Mesenchymal stem cell (in vitro differentiated cells and primary cell): ENCODE data around the gene VWA7.
A peak's percentile ranks its signal among the peaks of the same experiment; 100 is the strongest.

Experiments
- DNase-seq: peaks from one replicate; pipeline ENCODE4 v3.0.0-alpha.2; 2013
- H2AFZ ChIP-seq: one replicate; pipeline ENCODE4 v1.6.1; 2013; ENCODE audit warnings: low read depth, mild to moderate bottlenecking, control low read depth, inconsistent platforms, low read length, moderate library complexity
- H2AK5ac ChIP-seq: 2 replicates; pipeline ENCODE4 v1.6.1; 2013; ENCODE audit warnings: low read length, moderate library complexity, mild to moderate bottlenecking, inconsistent platforms; ENCODE audit not compliant: severe bottlenecking
- H2BK120ac ChIP-seq: one replicate; pipeline ENCODE4 v1.6.1; 2013; ENCODE audit warnings: low read depth, mild to moderate bottlenecking, inconsistent platforms, low read length, moderate library complexity
- H2BK12ac ChIP-seq, 2 experiments: one replicate each; pipeline ENCODE4 v1.6.1; 2013; ENCODE audit warnings: inconsistent platforms in 2 of 2, low read length in 2 of 2, mild to moderate bottlenecking in 2 of 2, moderate library complexity in 2 of 2, control low read depth in 1 of 2
- H2BK15ac ChIP-seq: one replicate; pipeline ENCODE4 v1.6.1; 2013; ENCODE audit warnings: mild to moderate bottlenecking, low read depth, inconsistent platforms; ENCODE audit not compliant: poor library complexity, severe bottlenecking
- H2BK5ac ChIP-seq: 2 replicates; pipeline ENCODE4 v1.6.1; 2013; ENCODE audit warnings: low read depth, mild to moderate bottlenecking, low read length, control low read depth, inconsistent platforms; ENCODE audit not compliant: poor library complexity, severe bottlenecking
- H3K14ac ChIP-seq, 2 experiments: one replicate each; pipeline ENCODE4 v1.6.1; 2013; ENCODE audit warnings: inconsistent platforms in 2 of 2, low read length in 2 of 2, control low read depth in 1 of 2, mild to moderate bottlenecking in 1 of 2, moderate library complexity in 1 of 2
- H3K18ac ChIP-seq, 2 experiments: one replicate each; pipeline ENCODE4 v1.6.1; 2013; ENCODE audit warnings: inconsistent platforms in 2 of 2, low read length in 2 of 2, control low read depth in 1 of 2, low read depth in 1 of 2, mild to moderate bottlenecking in 1 of 2
- H3K23ac ChIP-seq, 2 experiments: one replicate each; pipeline ENCODE4 v1.6.1; 2013; ENCODE audit warnings: inconsistent platforms in 2 of 2, low read length in 2 of 2, mild to moderate bottlenecking in 2 of 2, moderate library complexity in 2 of 2, control low read depth in 1 of 2
- H3K27ac ChIP-seq: 2 replicates; pipeline ENCODE4 v1.5.1; 2013; ENCODE audit warnings: mild to moderate bottlenecking, moderate library complexity, low read length, control low read depth, inconsistent platforms; ENCODE audit not compliant: poor library complexity, severe bottlenecking
- H3K27me3 ChIP-seq, 2 experiments: 2 replicates each; pipeline versions ENCODE4 v1.6.1 to v1.7.0; 2013; ENCODE audit warnings: low read length in 2 of 2, mild to moderate bottlenecking in 2 of 2, moderate library complexity in 2 of 2, control low read depth in 1 of 2, inconsistent platforms in 1 of 2; ENCODE audit not compliant: control insufficient read depth in 1 of 2, insufficient read depth in 1 of 2
- H3K36me3 ChIP-seq, 2 experiments: 2 replicates each; pipeline versions ENCODE4 v1.6.1 to v1.7.0; 2013; ENCODE audit warnings: low read length in 2 of 2, control low read depth in 1 of 2, inconsistent platforms in 1 of 2, low read depth in 1 of 2, mild to moderate bottlenecking in 1 of 2; ENCODE audit not compliant: insufficient read depth in 2 of 2, control insufficient read depth in 1 of 2
- H3K4ac ChIP-seq, 2 experiments: one replicate each; pipeline ENCODE4 v1.6.1; 2013; ENCODE audit warnings: inconsistent platforms in 2 of 2, low read length in 2 of 2, mild to moderate bottlenecking in 2 of 2, moderate library complexity in 2 of 2, control low read depth in 1 of 2, low read depth in 1 of 2
- H3K4me1 ChIP-seq: 2 replicates; pipeline ENCODE4 v1.6.1; 2013; ENCODE audit warnings: low read depth, low read length, control low read depth; ENCODE audit not compliant: control insufficient read depth, insufficient read depth
- H3K4me2 ChIP-seq: 2 replicates; pipeline ENCODE4 v1.6.1; 2013; ENCODE audit warnings: low read length, mild to moderate bottlenecking, inconsistent platforms; ENCODE audit not compliant: poor library complexity, severe bottlenecking
- H3K4me3 ChIP-seq, 2 experiments: 2 replicates each; pipeline versions ENCODE4 v1.5.1 to v1.7.0; 2013; ENCODE audit warnings: low read length in 2 of 2, mild to moderate bottlenecking in 2 of 2, control low read depth in 1 of 2, low read depth in 1 of 2; ENCODE audit not compliant: insufficient read depth in 1 of 2
- H3K79me1 ChIP-seq: replicated peaks from 2 replicates; pipeline ENCODE4 v1.6.1; 2013; ENCODE audit warnings: mild to moderate bottlenecking, control low read depth, low read length, inconsistent platforms; ENCODE audit not compliant: poor library complexity, severe bottlenecking
- H3K9ac ChIP-seq: 2 replicates; pipeline ENCODE4 v1.7.0; 2013; ENCODE audit warnings: mild to moderate bottlenecking, low read length, moderate library complexity
- H3K9me3 ChIP-seq: 2 replicates; pipeline ENCODE4 v1.7.0; 2013; ENCODE audit warnings: mild to moderate bottlenecking, low read length; ENCODE audit not compliant: control insufficient read depth
- H4K8ac ChIP-seq: one replicate; pipeline ENCODE4 v1.6.1; 2013; ENCODE audit warnings: inconsistent platforms, mild to moderate bottlenecking, low read length, moderate library complexity
- H4K91ac ChIP-seq: one replicate; pipeline ENCODE4 v1.6.1; 2013; ENCODE audit warnings: mild to moderate bottlenecking, low read length, inconsistent platforms
- WGBS: methylation state at CpG from one replicate; pipeline ENCODE4 v1.1.7; 2013; ENCODE audit warnings: mixed read lengths; 5-methylcytosine and 5-hydroxymethylcytosine counted together

The VWA7 gene

DNA sequence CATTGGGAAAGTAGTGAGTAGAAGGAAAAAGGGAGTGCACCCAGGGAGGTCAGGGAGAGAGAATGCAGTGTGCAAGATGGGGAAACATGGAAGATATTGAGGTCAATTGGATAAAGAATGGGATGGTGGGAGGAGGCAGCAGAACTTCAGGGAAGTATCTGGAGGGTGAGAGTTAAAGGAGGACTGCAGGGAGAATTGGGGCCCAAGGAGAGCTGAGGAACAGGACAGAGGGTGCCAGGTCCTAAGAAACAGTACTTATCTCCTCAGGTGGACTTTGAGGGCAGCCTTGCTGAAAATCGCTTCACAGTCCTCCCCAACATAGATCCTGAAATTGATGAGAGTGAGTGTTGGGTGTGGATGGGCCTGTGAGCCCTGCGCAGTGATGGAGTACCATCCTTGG lies 18.8 kb downstream of the VWA7 start:
- 100% methylated on average over 2 of the region's 2 CpGs for WGBS

DNA sequence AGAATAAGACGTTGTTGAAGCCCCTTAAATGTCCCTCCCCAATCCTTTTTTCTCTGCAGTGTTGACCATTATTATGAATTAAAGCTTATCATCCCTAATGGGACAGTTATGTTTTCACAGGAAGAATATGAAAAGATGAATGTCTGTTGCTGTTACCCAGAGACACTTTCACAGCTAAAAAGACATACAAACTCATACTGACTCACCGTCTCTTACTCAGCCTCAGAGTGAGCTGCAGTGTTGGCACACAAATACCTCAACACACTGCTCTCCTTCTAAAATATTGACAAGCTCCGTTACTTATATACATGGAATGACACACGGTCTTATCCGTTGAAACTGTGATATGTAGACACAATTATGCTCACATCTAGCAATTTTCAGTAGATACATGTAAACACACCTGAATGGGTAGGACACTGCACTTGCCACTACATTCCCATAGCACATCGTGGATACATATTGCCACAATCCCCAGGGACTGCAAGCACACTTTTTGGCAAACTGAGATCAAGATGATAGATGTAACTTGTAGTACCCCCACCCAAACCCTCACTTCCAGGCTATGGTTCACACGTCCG lies 24.3 kb downstream of the VWA7 start:
- H3K9ac ChIP-seq = peak overlapping the region; percentile 48
- peaks cover 4% of the 10 kb centered on the region for H3K4me1 ChIP-seq
- no peaks in the 10 kb centered on the region for H3K9me3 ChIP-seq
- no peak overlapping the region for H2BK5ac ChIP-seq
- H2BK15ac ChIP-seq = no peak overlapping the region
- H4K8ac ChIP-seq = no peak overlapping the region
- H3K18ac ChIP-seq = no peak overlapping the region
- peak; percentile 81 for DNase-seq
- no peak overlapping the region for H2AK5ac ChIP-seq
- H3K79me1 ChIP-seq = no peaks in the 10 kb centered on the region
- peak overlapping the region in 1 of 2 experiments; percentile 40 for H3K4ac ChIP-seq
- H3K23ac ChIP-seq = no peak overlapping the region
- peaks cover 0 to 7% of the 10 kb centered on the region in 2 experiments for H3K36me3 ChIP-seq
- no peak overlapping the region for H3K27ac ChIP-seq
- no peak overlapping the region for H4K91ac ChIP-seq
- H2AFZ ChIP-seq = no peak overlapping the region
- no peak overlapping the region for H3K4me3 ChIP-seq
- H3K14ac ChIP-seq = no peak overlapping the region
- no peak overlapping the region for H3K4me2 ChIP-seq
- H3K27me3 ChIP-seq = no peaks in the 10 kb centered on the region
- H2BK12ac ChIP-seq = no peak overlapping the region
- no peak overlapping the region for H2BK120ac ChIP-seq
- 52% methylated on average over 7 of the region's 8 CpGs for WGBS

More for the DNA sequence above, 18.8 kb downstream of the VWA7 start:
- H3K36me3 ChIP-seq = peaks cover 12 to 27% of the 10 kb centered on the region in 2 experiments
- no peak overlapping the region for H2AFZ ChIP-seq
- no peak overlapping the region for H4K91ac ChIP-seq
- H3K4ac ChIP-seq = no peak overlapping the region
- no peak overlapping the region for H2BK15ac ChIP-seq
- peaks cover 3% of the 10 kb centered on the region for H3K4me1 ChIP-seq
- H2BK12ac ChIP-seq = no peak overlapping the region
- no peaks in the 10 kb centered on the region for H3K27me3 ChIP-seq
- H3K18ac ChIP-seq = no peak overlapping the region
- H2BK120ac ChIP-seq = no peak overlapping the region
- H3K4me2 ChIP-seq = no peak overlapping the region
- no peak for DNase-seq
- no peaks in the 10 kb centered on the region for H3K9me3 ChIP-seq
- no peak overlapping the region for H3K23ac ChIP-seq
- H3K4me3 ChIP-seq = no peak overlapping the region
- no peak overlapping the region for H3K27ac ChIP-seq
- H3K9ac ChIP-seq = no peak overlapping the region
- no peaks in the 10 kb centered on the region for H3K79me1 ChIP-seq
- no peak overlapping the region for H4K8ac ChIP-seq
- no peak overlapping the region for H3K14ac ChIP-seq
- no peak overlapping the region for H2BK5ac ChIP-seq
- no peak overlapping the region for H2AK5ac ChIP-seq

DNA sequence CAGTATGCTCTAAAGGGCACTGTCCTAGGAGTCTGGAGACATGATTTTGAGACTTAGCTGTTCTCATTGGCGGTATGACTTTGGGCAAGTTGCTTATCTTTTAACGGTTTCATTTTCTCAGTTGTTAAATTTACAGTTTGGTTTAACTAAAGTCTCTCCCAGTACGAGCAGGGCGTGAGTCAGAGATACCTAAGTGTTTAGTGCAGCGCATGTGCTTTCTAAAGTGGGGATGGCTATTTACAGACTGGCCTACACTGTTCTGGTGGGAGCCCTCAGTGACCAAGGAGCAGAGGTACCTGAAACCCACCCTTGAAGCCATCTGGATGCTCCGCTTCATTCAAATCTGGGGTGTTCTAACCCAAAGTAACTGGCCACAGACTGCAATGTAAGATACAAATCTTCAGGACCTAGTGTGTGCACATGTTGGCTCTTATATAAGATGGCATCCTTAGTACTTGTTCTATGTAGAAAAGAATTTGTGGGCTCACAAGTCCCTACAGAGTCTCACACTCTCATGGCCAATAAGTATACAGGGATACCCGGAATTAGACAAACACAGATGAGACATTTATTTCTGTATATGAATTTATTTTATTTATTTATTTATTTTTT lies 26.6 kb downstream of the VWA7 start:
- H3K4me3 ChIP-seq = no peak overlapping the region
- H2BK120ac ChIP-seq = no peak overlapping the region
- no peak overlapping the region for H3K4ac ChIP-seq
- H3K9ac ChIP-seq = no peak overlapping the region
- no peak overlapping the region for H3K14ac ChIP-seq
- H4K91ac ChIP-seq = no peak overlapping the region
- H3K18ac ChIP-seq = no peak overlapping the region
- 36% methylated on average over 6 of the region's 7 CpGs for WGBS
- no peaks in the 10 kb centered on the region for H3K9me3 ChIP-seq
- peaks cover 7% of the 10 kb centered on the region for H3K4me1 ChIP-seq
- H2AFZ ChIP-seq = no peak overlapping the region
- H3K27me3 ChIP-seq = no peaks in the 10 kb centered on the region
- H2BK15ac ChIP-seq = no peak overlapping the region
- H2AK5ac ChIP-seq = no peak overlapping the region
- H3K36me3 ChIP-seq = peaks cover 0 to 15% of the 10 kb centered on the region in 2 experiments
- H2BK5ac ChIP-seq = no peak overlapping the region
- H2BK12ac ChIP-seq = no peak overlapping the region
- peak; percentile 87 for DNase-seq
- no peak overlapping the region for H3K4me2 ChIP-seq
- H3K23ac ChIP-seq = no peak overlapping the region
- H4K8ac ChIP-seq = no peak overlapping the region
- H3K79me1 ChIP-seq = no peaks in the 10 kb centered on the region
- peak overlapping the region; percentile 71 for H3K27ac ChIP-seq

DNA sequence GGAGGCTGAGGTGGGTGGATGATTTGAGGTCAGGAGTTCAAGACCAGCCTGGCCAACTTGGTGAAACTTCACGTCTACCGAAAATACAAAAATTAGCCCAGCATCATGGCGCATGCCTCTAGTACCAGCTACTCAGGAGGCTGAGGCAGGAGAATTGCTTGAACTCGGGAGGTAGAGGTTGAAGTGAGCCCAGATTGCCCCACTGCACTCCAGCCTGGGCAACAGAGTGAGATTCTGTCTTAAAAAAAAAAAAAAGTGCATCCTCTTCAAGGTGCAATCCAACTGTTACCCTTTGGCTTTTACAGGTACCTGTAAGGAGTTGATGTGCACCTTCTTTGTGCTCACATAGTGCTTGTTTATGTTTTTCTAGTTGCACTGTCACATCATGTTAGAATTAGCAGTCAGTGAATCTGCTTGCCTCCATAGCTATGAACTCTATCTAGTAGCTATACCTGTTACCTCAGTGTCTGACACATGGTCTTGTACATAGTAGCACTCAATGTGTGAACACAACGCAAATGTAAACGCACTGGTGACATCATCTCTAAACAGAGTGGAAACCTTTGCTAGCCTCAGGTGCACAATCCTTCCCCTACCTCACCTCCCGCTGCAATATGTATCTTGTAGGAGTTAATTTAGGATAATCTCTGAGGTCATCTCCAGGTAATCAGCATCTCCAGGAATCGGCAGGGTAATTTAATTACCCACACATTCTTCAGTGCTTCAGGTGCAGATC lies 27.7 kb downstream of the VWA7 start:
- no peaks in the 10 kb centered on the region for H3K27me3 ChIP-seq

More for the DNA sequence above, 27.7 kb downstream of the VWA7 start:
- no peak overlapping the region for H2BK15ac ChIP-seq
- H2AFZ ChIP-seq = no peak overlapping the region
- no peak overlapping the region for H2BK120ac ChIP-seq
- H3K79me1 ChIP-seq = no peaks in the 10 kb centered on the region
- H3K18ac ChIP-seq = peak overlapping the region; percentile 25 to 39
- peak overlapping the region in 1 of 2 experiments; percentile 34 for H3K23ac ChIP-seq
- no peaks in the 10 kb centered on the region for H3K9me3 ChIP-seq
- H3K4me2 ChIP-seq = no peak overlapping the region
- H3K27ac ChIP-seq = no peak overlapping the region
- H2AK5ac ChIP-seq = no peak overlapping the region
- H3K4me1 ChIP-seq = peaks cover 7% of the 10 kb centered on the region
- WGBS = 91% methylated on average over 5 of the region's 8 CpGs
- no peak overlapping the region for H3K14ac ChIP-seq
- peak overlapping the region in 1 of 2 experiments; percentile 31 for H2BK12ac ChIP-seq
- H3K9ac ChIP-seq = no peak overlapping the region
- H3K4me3 ChIP-seq = no peak overlapping the region
- peaks cover 0 to 19% of the 10 kb centered on the region in 2 experiments for H3K36me3 ChIP-seq
- peak overlapping the region in 1 of 2 experiments; percentile 48 for H3K4ac ChIP-seq
- H4K91ac ChIP-seq = no peak overlapping the region
- no peak overlapping the region for H4K8ac ChIP-seq
- no peak for DNase-seq
- no peak overlapping the region for H2BK5ac ChIP-seq
